HuH-7.5 (cell line): ENCODE results near the gene HTR1B.

Experiments used
- DNase-seq: peaks from one replicate; pipeline ENCODE4 v3.0.0; 2011; ENCODE audit warnings: low spot score

The HTR1B gene

DNA sequence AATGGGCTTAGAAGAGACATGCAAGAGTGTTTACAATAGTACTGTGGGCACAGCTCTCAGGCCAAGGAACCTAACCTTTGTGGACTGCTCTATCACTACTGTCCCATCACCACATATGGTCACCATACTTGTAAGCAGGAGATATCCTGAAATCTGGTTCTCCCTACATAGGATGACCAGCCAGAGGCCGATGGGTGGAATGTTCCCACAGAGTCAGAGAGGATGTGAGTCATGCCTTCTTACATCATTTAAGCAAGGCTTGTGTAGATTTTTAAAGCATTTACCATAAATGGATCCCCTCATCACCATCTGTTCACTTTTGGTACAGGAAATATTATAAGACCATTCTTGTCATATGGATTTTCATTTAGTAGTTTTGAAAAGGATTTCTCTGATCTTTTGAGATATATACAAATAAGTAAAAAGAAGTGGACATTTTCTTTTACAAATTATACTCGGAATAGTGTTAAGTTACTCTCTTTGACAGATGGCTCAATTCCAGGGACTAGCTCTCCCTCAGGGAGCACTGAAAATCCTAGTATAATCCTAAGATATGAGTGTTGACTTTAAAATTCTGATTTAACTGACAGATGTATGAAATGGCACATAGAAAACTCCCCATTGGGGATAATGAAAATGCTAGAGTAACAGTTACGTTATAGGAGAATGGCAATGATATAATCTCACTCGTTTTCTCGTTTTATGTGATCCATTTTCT lies 6.6 kb downstream of the HTR1B start:
- DNase-seq, result no peak

DNA sequence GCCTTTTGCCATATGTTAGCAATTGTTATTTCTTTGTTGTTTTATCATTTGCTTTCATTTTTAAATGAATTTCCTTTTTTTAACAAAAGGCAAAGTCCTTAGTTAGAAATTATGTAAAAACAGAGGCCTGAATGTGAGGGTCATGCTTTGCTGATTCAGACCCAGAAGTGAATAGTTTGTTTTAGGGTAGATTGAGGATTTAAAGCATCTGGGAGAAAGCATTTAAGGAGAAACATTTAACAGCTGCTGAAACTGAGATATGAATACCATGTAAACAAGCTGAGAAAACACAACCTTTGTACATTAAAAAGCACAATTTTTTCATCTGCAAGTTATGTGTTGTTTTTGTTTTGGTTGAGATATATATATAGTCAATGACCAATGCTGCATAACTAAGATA lies 8.0 kb downstream of the HTR1B start:
- DNase-seq, result no peak

GRCh38 chr6:77454386-77454785 lies 8.9 kb downstream of the HTR1B start:
- no peak for DNase-seq

- DNase-seq, result no peak
These were observed 11.8 kb downstream of the HTR1B start for GRCh38 chr6:77451466-77451865.

DNA sequence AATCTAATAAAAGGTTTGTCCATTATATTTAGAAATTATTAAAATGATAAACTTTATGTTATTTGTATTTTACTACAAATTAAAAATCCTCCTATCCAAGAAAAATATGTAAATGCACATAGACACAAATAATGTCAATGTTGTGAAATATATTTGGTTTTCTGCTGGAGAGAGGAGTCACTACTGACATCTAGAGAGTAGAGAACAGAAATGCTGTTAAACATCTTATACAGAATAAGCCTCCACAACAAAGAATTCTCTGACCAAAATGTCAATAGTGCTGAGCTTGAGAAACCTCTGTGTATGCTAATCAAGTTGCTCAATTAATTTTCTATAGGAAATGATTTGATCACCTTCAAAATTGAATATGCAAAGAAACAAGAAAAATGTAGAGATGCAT lies 12.4 kb downstream of the HTR1B start:
- DNase-seq, result no peak

DNA sequence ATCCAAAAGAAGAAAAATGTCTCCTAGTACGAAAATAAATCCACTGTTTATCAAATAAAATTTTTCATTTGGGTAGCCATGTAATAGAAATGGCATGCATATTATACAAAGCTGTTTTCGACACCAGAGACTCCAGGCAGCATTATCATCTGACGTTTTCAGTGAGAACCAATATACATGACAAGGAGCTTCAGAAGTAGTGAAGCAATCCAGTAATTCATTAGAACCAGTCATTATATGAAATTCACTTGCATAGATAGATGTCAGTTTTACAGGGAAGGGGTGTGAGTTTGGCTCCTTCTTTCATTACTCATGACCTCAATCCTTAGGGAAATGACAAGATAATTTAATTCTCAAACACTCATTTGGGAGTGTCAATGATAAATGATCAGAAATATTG lies 14.7 kb downstream of the HTR1B start:
- no peak for DNase-seq

DNA sequence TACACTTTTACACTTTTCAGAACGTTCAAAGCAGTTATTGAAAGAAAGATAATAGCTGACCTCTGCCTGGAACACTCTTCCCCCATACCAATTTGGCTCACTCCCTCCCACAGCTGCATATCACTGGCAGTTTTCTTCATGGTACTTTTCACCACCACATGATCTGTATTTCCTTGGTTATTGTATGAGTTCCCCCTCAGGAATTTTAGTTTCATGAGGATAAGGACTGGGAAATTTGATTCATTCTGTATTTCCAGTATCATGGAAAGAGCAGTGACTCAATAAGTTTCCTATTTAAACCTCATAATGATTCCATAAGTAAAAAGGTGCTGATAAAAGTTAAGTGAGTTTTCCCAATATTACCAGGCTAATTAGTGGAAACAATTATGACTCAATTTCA lies 16.0 kb downstream of the HTR1B start:
- DNase-seq, result no peak

DNA sequence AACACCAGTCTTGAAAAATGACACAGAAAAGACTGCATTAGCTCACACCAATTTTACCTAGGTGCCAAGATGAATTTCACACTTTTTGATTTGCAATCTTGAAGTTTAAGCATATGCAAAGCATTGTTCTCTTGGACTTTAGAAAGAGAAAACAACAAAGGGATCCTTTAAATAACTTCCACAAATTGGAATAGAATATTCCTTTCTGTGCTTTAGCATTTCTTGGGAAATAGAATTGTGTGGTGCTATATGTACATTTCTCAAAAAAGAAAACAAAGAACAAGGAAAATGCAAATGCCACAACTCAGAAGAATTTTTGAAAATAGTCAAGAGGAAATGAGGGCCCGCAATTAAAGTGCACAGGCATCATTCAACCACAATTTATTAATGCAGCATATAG lies 17.0 kb downstream of the HTR1B start:
- no peak for DNase-seq

DNA sequence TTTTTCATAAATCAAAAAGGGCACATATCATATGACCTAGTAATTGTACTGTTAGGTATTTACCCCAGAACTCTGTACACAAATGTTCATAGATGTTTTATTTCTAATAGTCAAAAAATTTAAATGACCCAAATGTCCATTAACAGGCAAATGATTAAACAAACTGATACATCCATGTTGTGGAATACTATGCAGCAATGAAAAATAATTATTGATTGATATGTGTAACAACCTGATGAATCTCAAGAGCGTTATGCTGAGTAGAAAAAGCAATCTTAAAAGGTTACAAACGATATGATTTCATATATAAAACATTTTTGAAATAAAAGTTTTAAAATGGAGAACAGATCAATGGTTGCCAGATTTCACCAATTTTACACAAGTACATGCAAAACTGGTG lies 18.1 kb downstream of the HTR1B start:
- no peak for DNase-seq

GRCh38 chr6:77440206-77440976 lies 22.9 kb downstream of the HTR1B start:
- DNase-seq, result no peak

DNA sequence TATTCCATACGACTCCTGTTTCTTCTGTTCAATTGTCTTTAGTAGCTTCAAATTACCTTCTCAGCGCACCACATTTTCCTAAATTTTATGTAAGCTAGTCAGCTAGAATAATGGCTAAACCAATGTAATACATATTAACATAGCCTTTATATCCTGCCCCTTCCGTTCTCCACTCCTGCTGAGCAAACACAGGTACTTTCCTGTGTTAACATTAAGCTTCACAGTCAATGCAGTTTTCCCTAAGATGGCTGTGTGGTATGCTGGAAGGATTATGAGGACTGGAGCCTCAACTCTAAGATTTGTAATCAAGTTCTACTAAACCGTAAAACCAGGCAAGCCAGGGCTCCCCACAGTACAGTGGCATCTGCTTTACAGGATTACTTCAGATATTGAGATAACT lies 29.4 kb downstream of the HTR1B start:
- no peak for DNase-seq

DNA sequence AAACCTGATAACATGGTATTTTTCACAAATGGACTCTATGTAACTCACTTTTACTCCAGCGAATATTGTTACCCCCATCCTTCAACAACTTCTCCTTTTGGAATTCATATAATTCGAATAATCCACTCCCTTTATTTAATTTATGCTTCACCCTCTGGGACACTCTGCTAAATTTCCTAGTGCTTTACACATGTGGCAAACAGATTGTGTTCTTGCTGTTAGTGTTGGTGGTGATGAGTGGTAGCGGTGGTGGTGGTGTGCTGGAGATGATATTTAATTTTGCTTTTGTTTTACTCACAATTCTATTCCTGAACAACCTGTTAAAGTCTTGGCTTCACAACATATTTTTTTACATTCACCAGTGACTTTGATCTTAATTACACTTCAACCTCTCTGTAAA lies 32.8 kb downstream of the HTR1B start:
- no peak for DNase-seq

GRCh38 chr6:77425671-77426070 lies 37.6 kb downstream of the HTR1B start:
- DNase-seq, result no peak

- DNase-seq, result no peak
These were observed 38.1 kb downstream of the HTR1B start for GRCh38 chr6:77425216-77425615.

DNA sequence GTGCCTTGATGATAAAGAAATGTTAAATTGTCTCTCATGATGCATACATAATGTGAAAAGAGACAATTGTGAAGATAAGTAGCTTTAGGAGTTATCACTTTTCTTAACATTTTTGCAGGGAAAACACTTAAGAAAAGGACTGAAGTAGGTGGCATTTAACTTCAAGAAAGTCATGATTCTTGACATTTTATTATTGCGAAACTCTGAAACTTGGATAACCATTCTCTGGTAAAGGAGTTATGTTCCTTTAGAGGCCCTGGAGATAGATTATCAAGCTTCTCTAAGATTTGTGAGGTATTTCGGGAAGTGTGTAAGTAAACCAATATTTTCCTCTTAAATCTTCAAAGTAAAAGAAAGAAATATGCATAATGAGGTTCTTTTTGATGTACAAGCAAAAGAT lies 38.5 kb downstream of the HTR1B start:
- DNase-seq, result no peak

DNA sequence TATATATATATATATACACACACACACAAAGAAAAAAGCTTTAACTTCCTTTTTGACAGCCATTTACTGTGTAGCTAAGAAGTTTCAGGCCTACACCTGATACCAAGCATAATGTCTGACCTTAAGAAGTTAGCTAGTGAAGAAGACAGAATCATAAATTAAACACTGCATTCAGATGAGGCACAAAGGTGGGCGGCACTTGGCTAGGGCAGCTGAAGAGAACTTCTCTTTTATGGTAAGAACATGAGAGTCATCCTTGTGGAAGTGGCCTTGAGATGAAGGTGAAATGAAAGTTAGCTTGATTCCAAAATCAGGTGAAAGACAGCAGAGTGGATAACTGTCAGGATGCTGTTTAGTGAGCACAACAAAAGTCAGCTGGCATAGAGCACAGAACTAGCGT lies 46.5 kb downstream of the HTR1B start:
- DNase-seq, result no peak

GRCh38 chr6:77415706-77416105 lies 47.6 kb downstream of the HTR1B start:
- no peak for DNase-seq
